GM12872 (cell line): Measurements from ENCODE around the gene PPP1R13B.

Source experiments
- TF ChIP-seq, protein P1 (sequence below): IDR thresholded peaks from 3 replicates; pipeline ENCODE4 v1.5.1; 2011; ENCODE audit warnings: low read depth, mild to moderate bottlenecking, low read length, moderate library complexity; ENCODE audit not compliant: insufficient read depth

The PPP1R13B gene

DNA sequence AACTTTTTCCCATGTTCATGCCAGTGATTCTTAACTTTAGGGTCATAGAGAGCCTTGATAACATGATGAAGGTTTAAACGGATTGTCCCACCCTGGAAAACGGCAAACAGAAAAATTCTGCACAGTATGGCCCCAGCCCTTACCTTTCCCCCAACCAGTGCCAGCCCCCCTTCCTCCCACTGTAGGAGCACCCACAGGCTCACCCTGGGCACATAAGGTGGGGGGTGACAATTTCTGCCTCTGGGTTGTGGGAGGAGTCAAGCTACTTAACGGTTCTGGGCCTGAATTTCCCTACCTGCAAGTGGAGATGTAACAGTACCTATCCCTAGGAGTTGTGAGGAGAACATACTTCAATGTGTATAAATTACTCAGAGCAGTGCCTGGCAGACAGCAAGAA lies 150.2 kb downstream of the PPP1R13B start:
- TF ChIP-seq, protein P1, sequence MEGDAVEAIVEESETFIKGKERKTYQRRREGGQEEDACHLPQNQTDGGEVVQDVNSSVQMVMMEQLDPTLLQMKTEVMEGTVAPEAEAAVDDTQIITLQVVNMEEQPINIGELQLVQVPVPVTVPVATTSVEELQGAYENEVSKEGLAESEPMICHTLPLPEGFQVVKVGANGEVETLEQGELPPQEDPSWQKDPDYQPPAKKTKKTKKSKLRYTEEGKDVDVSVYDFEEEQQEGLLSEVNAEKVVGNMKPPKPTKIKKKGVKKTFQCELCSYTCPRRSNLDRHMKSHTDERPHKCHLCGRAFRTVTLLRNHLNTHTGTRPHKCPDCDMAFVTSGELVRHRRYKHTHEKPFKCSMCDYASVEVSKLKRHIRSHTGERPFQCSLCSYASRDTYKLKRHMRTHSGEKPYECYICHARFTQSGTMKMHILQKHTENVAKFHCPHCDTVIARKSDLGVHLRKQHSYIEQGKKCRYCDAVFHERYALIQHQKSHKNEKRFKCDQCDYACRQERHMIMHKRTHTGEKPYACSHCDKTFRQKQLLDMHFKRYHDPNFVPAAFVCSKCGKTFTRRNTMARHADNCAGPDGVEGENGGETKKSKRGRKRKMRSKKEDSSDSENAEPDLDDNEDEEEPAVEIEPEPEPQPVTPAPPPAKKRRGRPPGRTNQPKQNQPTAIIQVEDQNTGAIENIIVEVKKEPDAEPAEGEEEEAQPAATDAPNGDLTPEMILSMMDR = no peak

- TF ChIP-seq, protein P1 = no peak
Observed at GRCh38 chr14:103696466-103697071, 150.8 kb downstream of the PPP1R13B start.

- TF ChIP-seq, protein P1 = no peak
Observed at GRCh38 chr14:103696070-103696402, 151.3 kb downstream of the PPP1R13B start.

GRCh38 chr14:103695296-103696069 lies 151.9 kb downstream of the PPP1R13B start:
- TF ChIP-seq, protein P1 = no peak

- TF ChIP-seq, protein P1 = no peak
Observed at GRCh38 chr14:103694572-103695026, 152.8 kb downstream of the PPP1R13B start.

DNA sequence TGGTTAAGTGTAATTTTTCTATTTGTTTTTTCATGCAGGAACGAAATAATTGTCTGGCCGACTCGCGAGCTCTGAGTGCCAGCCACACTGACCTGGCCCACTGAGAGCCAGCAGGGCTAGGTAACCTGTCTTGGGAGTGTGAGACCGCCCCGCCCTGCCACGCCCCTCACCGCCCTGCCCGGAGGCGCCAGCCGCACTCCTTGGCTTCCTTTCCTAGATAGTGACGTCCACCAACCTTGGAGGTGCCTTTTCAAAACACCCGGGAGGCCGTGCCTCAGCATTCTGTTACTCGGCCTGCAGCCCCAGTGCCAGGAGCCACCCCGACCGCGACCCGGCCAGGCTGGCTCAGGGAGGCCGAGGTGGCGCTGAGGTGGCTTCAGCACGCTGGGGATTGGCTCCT lies 153.9 kb downstream of the PPP1R13B start:
- TF ChIP-seq, protein P1 = no peak

DNA sequence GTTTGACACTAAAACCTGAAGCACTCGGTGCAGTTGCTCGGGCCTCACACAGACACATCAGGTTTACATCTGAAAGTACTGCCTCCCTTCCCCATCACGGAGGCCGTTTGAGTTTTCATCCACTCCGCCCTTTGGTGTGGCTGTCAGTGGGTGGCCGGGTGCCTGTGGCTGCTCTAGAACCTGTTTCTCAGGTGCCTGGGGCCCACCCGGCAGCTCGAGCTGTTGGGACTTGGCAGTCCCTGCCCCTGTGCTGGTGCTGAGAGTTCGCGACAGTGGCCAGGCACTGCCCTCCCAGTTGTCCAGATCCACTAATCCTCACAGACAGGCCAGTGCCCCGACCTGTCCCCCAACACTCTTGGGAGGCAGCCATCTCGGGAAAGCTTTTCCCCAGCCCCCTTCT lies 154.5 kb downstream of the PPP1R13B start:
- TF ChIP-seq, protein P1 = no peak
